GM13977 (cell line): ENCODE measurements around the gene GPR139.

ENCODE experiments used
- DNase-seq: peaks from one replicate; pipeline ENCODE4 v3.0.0; 2012; ENCODE audit warnings: low spot score
- CTCF ChIP-seq: IDR thresholded peaks from 2 replicates; pipeline ENCODE4 v1.5.1; 2012; ENCODE audit warnings: mild to moderate bottlenecking, control low read depth; ENCODE audit not compliant: insufficient read depth; ENCODE audit errors: extremely low read depth, missing control alignments
- in situ Hi-C: fragments of 300-500 bp; cut with MboI; formaldehyde crosslinking; loops from one replicate; pipeline ENCODE4 v1.12.0; 2022; ENCODE audit warnings: low sequenced_read_pairs, low pct_unique_long_range_greater_than_20kb, mixed read lengths, inconsistent platforms; ENCODE audit not compliant: unreplicated experiment

GPR139 gene

GRCh38 chr16:20102521-20102920 lies 28.8 kb upstream of the GPR139 start:
- no peak for TF ChIP-seq CTCF
- DNase-seq = no peak
- in situ Hi-C loops = no loop called here

- TF ChIP-seq CTCF = no peak
- in situ Hi-C loops = no loop called here
- no peak for DNase-seq
These were observed 28.3 kb upstream of the GPR139 start for GRCh38 chr16:20102021-20102420.

- no peak for DNase-seq
- in situ Hi-C loops = no loop called here
- TF ChIP-seq CTCF = no peak
These were observed 25.7 kb upstream of the GPR139 start for GRCh38 chr16:20099375-20099774.

GRCh38 chr16:20094157-20094556 lies 20.5 kb upstream of the GPR139 start:
- in situ Hi-C loops = no loop called here
- no peak for DNase-seq

GRCh38 chr16:20089246-20089965 lies 15.7 kb upstream of the GPR139 start:
- no peak for TF ChIP-seq CTCF
- no peak for DNase-seq
- in situ Hi-C loops = no loop called here

More at GRCh38 chr16:20094157-20094556, 20.5 kb upstream of the GPR139 start:
- no peak for TF ChIP-seq CTCF

- DNase-seq = no peak
- no peak for TF ChIP-seq CTCF
- in situ Hi-C loops = no loop called here
These were observed 11.0 kb upstream of the GPR139 start for GRCh38 chr16:20084624-20085226.

GRCh38 chr16:20079106-20079505 lies 5.4 kb upstream of the GPR139 start:
- no peak for DNase-seq
- no peak for TF ChIP-seq CTCF
- in situ Hi-C loops = no loop called here
